Uterus (tissue), 4 donors: Measurements from ENCODE around the gene KRT1. TPM values are rescaled to one million over a fixed set of nuclear protein-coding genes. Genes with fewer than 3 reads are reported as not detected.

Experiments used
- DNase-seq, 2 donors: peaks; one replicate each; pipeline ENCODE4 v3.0.0-alpha.2; 2019 to 2020
- H3K27ac ChIP-seq, 2 donors: fragments of 200-600 bp; sonication (generic); 1 replicate in 1 of 2; 2 replicates in 1 of 2; pipeline ENCODE4 v1.5.1; 2016 to 2018
- H3K27me3 ChIP-seq, 2 donors: fragments of 200-600 bp; sonication (generic); one replicate each; pipeline ENCODE4 v1.5.1; 2018 to 2019; ENCODE audit warnings: control low read depth in 1 of 2
- H3K36me3 ChIP-seq, 2 donors: fragments of 200-600 bp; sonication (generic); one replicate each; pipeline ENCODE4 v1.5.1; 2019; ENCODE audit warnings: control low read depth in 1 of 2
- H3K4me1 ChIP-seq, 2 donors: fragments of 200-600 bp; sonication (generic); one replicate each; pipeline ENCODE4 v1.5.1; 2018 to 2019; ENCODE audit warnings: control low read depth in 1 of 2
- H3K4me3 ChIP-seq, 2 donors: fragments of 200-600 bp; sonication (generic); 1 replicate in 1 of 2; 2 replicates in 1 of 2; pipeline ENCODE4 v1.5.1; 2018 to 2019; ENCODE audit warnings: mild to moderate bottlenecking in 1 of 2
- H3K9me3 ChIP-seq, 2 donors: fragments of 200-600 bp; sonication (generic); one replicate each; pipeline ENCODE4 v1.5.1; 2019; ENCODE audit warnings: control low read depth in 1 of 2
- CTCF ChIP-seq, 4 experiments: fragments of 200-600 bp in 2 of 4; fragments of 450-650 bp in 2 of 4; sonication (generic) in 2 of 4; IDR thresholded peaks; one replicate each; pipeline ENCODE4 v1.5.1; 2016 to 2019; ENCODE audit warnings: antibody characterized with exemption in 4 of 4, mild to moderate bottlenecking in 2 of 4, moderate library complexity in 1 of 4
- POLR2A ChIP-seq, 2 donors: fragments of 450-650 bp; IDR thresholded peaks; one replicate each; pipeline ENCODE4 v1.6.1; 2016; ENCODE audit warnings: antibody characterized with exemption in 2 of 2, mild to moderate bottlenecking in 1 of 2, moderate library complexity in 1 of 2
- intact Hi-C: fragments of 100-400 bp; cut with DNase I; formaldehyde crosslinking; loops from one replicate; pipeline ENCODE4 v1.15.1; 2023; ENCODE audit warnings: low total_unique reads
- total RNA-seq, 4 donors: library from RNA; depleted of rRNA in 3 of 4; stranded (reverse); fragments of >200 nt in 3 of 4; gene quantifications; one replicate each; pipeline versions ENCODE4 v1.1.0 to v1.2.4, GENCODE V29; 2014 to 2023
- donor health status: DM: yes; HTN: yes; CAD: no.

The KRT1 gene
- total RNA-seq, 4 donors from 2014 or later, result 0.88 to 1.5 TPM; not detected in 2

GRCh38 chr12:52677671-52678070 is 2.5 kb downstream of the KRT1 start:
- TF ChIP-seq POLR2A (IDR thresholded peaks at IDR 0.05) (no peak), CTCF (IDR thresholded peaks at IDR 0.05) (no peak)
- intact Hi-C loops, result no loop called here
- no peaks in the 10 kb centered on the region for H3K36me3 ChIP-seq

GRCh38 chr12:52677126-52677525 is 3.1 kb downstream of the KRT1 start:
- no peak for DNase-seq
- intact Hi-C loops, result no loop called here
- TF ChIP-seq CTCF (IDR thresholded peaks at IDR 0.05) (no peak), POLR2A (IDR thresholded peaks at IDR 0.05) (no peak)
- H3K4me1 ChIP-seq, result no peaks in the 10 kb centered on the region
- no peaks in the 10 kb centered on the region for H3K36me3 ChIP-seq
- no peak overlapping the region for H3K27ac ChIP-seq
- H3K4me3 ChIP-seq, result no peak overlapping the region
- H3K27me3 ChIP-seq, result no peaks in the 10 kb centered on the region
- no peaks in the 10 kb centered on the region for H3K9me3 ChIP-seq

More at GRCh38 chr12:52677671-52678070, 2.5 kb downstream of the KRT1 start:
- DNase-seq, result no peak
- Histone ChIP-seq H3K27ac (no peak overlapping the region), H3K9me3 (no peaks in the 10 kb centered on the region), H3K27me3 (no peaks in the 10 kb centered on the region), H3K4me1 (no peaks in the 10 kb centered on the region), H3K4me3 (no peak overlapping the region)

GRCh38 chr12:52676163-52676562 is 4.0 kb downstream of the KRT1 start:
- no peak for TF ChIP-seq POLR2A (IDR thresholded peaks at IDR 0.05)
- TF ChIP-seq CTCF (IDR thresholded peaks at IDR 0.05), result no peak
- intact Hi-C loops, result no loop called here
- no peaks in the 10 kb centered on the region for H3K36me3 ChIP-seq
- H3K4me3 ChIP-seq, result no peak overlapping the region
- no peak overlapping the region for H3K27ac ChIP-seq
- H3K9me3 ChIP-seq, result no peaks in the 10 kb centered on the region
- DNase-seq, result no peak
- no peaks in the 10 kb centered on the region for H3K4me1 ChIP-seq
- no peaks in the 10 kb centered on the region for H3K27me3 ChIP-seq

GRCh38 chr12:52675301-52675701 is 4.9 kb downstream of the KRT1 start:
- intact Hi-C loops, result no loop called here
- no peaks in the 10 kb centered on the region for H3K9me3 ChIP-seq
- H3K36me3 ChIP-seq, result no peaks in the 10 kb centered on the region
- no peaks in the 10 kb centered on the region for H3K4me1 ChIP-seq
- no peaks in the 10 kb centered on the region for H3K27me3 ChIP-seq
- DNase-seq, result no peak
- no peak overlapping the region for H3K4me3 ChIP-seq
- no peak overlapping the region for H3K27ac ChIP-seq
- no peak for TF ChIP-seq CTCF (IDR thresholded peaks at IDR 0.05)
- TF ChIP-seq POLR2A (IDR thresholded peaks at IDR 0.05), result no peak

- DNase-seq, result no peak
- Histone ChIP-seq H3K4me3 (no peak overlapping the region), H3K4me1 (no peaks in the 10 kb centered on the region), H3K27me3 (no peaks in the 10 kb centered on the region), H3K9me3 (no peaks in the 10 kb centered on the region), H3K27ac (no peak overlapping the region), H3K36me3 (no peaks in the 10 kb centered on the region)
- intact Hi-C loops, result no loop called here
- TF ChIP-seq CTCF (IDR thresholded peaks at IDR 0.05), result no peak
- no peak for TF ChIP-seq POLR2A (IDR thresholded peaks at IDR 0.05)
These were observed 5.8 kb downstream of the KRT1 start for GRCh38 chr12:52674433-52674775.
